Measurements from ENCODE around the gene ATAD3C. TPM values are rescaled to one million over a fixed set of nuclear protein-coding genes. Genes with fewer than 3 reads are reported as not detected.
"Not testable (repeated sequence)": the region's sequence is repeated elsewhere in the genome, so short reads cannot be mapped to it uniquely, and the experiment has no call there.

Gene ATAD3C
- total RNA-seq, 1 experiment from 2014 or later = 1.4 TPM

- Histone ChIP-seq H3K4me2 (ENCODE audit: low read length) (no peak overlapping the region), H3K27me3 (ENCODE audit: low read length) (no peaks in the 10 kb centered on the region), H3K79me2 (ENCODE audit: low read length) (peaks cover 12% of the 10 kb centered on the region), H2AFZ (ENCODE audit: low read length) (no peak overlapping the region), H3K36me3 (ENCODE audit: low read depth, low read length) (no peaks in the 10 kb centered on the region), H3K9me2 (replicated peaks; ENCODE audit: low read length) (no peaks in the 10 kb centered on the region), H3K4me1 (ENCODE audit: insufficient read depth, low read length) (peaks cover 19% of the 10 kb centered on the region), H3K9ac (ENCODE audit: low read length) (no peak overlapping the region), H3K4me3 (ENCODE audit: low read length) (no peak overlapping the region), H3K9me3 (ENCODE audit: low read length) (no peaks in the 10 kb centered on the region), H3F3A (ENCODE audit: low read length, unreplicated experiment) (no peaks in the 10 kb centered on the region), H4K20me1 (ENCODE audit: low read length) (no peaks in the 10 kb centered on the region), H3K27ac (ENCODE audit: low read length) (no peak overlapping the region)
- POLR2A ChIA-PET (ENCODE audit: unreplicated experiment) = interaction anchor here (0.6 kb wide), 1 partner anchor 49 kb away, joined by 5 read pairs; no protein-coding TSS in a partner anchor
- ATAC-seq = no peak
- TF ChIP-seq EZH2phosphoT487 (IDR thresholded peaks at IDR 0.05; ENCODE audit: borderline replicate concordance, low read length) = no peak
- TF ChIP-seq CTCF (conservative IDR thresholded peaks at IDR 0.05; ENCODE audit: low read depth, low read length) = no peak
- no peak for TF ChIP-seq EZH2 (IDR thresholded peaks at IDR 0.05; ENCODE audit: low read length, unreplicated experiment)
- no TSS peak for BruUV-seq (replicated peaks)
- intact Hi-C loops (cut with micrococcal nuclease) = no loop called here
- CTCF ChIA-PET = no interaction called here
- no peak for DNase-seq
These were observed 57.8 kb downstream of the ATAD3C start for GRCh38 chr1:1507305-1507704.

GRCh38 chr1:1508775-1509464, 59.4 kb downstream of the ATAD3C start:
- peaks cover 19% of the 10 kb centered on the region for H3K4me1 ChIP-seq (ENCODE audit: insufficient read depth, low read length)
- H3K4me2 ChIP-seq (ENCODE audit: low read length); CTCF ChIA-PET; H3K9me2 ChIP-seq (replicated peaks; ENCODE audit: low read length); H3K9ac ChIP-seq (ENCODE audit: low read length); H3K4me3 ChIP-seq (ENCODE audit: low read length); H4K20me1 ChIP-seq (ENCODE audit: low read length); H3K9me3 ChIP-seq (ENCODE audit: low read length); POLR2A ChIA-PET (ENCODE audit: unreplicated experiment); H3K36me3 ChIP-seq (ENCODE audit: low read depth, low read length); intact Hi-C loops (cut with micrococcal nuclease); H2AFZ ChIP-seq (ENCODE audit: low read length); BruUV-seq (replicated peaks); H3K27me3 ChIP-seq (ENCODE audit: low read length); H3K27ac ChIP-seq (ENCODE audit: low read length); DNase-seq; ATAC-seq; H3F3A ChIP-seq (ENCODE audit: low read length, unreplicated experiment): not testable (repeated sequence)
- peaks cover 27% of the 10 kb centered on the region for H3K79me2 ChIP-seq (ENCODE audit: low read length)

- Histone ChIP-seq H3K4me1 (ENCODE audit: insufficient read depth, low read length) (peaks cover 16% of the 10 kb centered on the region), H3K79me2 (ENCODE audit: low read length) (peaks cover 32% of the 10 kb centered on the region)
- H3K27me3 ChIP-seq (ENCODE audit: low read length); H3K27ac ChIP-seq (ENCODE audit: low read length); H3K4me3 ChIP-seq (ENCODE audit: low read length); H4K20me1 ChIP-seq (ENCODE audit: low read length); H3F3A ChIP-seq (ENCODE audit: low read length, unreplicated experiment); intact Hi-C loops (cut with micrococcal nuclease); BruUV-seq (replicated peaks); H2AFZ ChIP-seq (ENCODE audit: low read length); H3K36me3 ChIP-seq (ENCODE audit: low read depth, low read length); ATAC-seq; H3K9me2 ChIP-seq (replicated peaks; ENCODE audit: low read length); H3K9ac ChIP-seq (ENCODE audit: low read length); H3K9me3 ChIP-seq (ENCODE audit: low read length); DNase-seq; H3K4me2 ChIP-seq (ENCODE audit: low read length); POLR2A ChIA-PET (ENCODE audit: unreplicated experiment); CTCF ChIA-PET: not testable (repeated sequence)
These were observed 60.0 kb downstream of the ATAD3C start for GRCh38 chr1:1509465-1509850.

All from PC-3 (cell line).